Measurements from ENCODE around the gene GRM4.

- TF ChIP-seq CTCF (IDR thresholded peaks at IDR 0.05; ENCODE audit: low read length) (no peak), EZH2 (IDR thresholded peaks at IDR 0.05; ENCODE audit: borderline replicate concordance, low read length) (no peak)
These were observed 17.8 kb downstream of the GRM4 start for GRCh38 chr6:34128045-34128444.

Measured in OCI-LY1 (cell line).